Measurements from ENCODE around the gene ASRGL1.

DNA sequence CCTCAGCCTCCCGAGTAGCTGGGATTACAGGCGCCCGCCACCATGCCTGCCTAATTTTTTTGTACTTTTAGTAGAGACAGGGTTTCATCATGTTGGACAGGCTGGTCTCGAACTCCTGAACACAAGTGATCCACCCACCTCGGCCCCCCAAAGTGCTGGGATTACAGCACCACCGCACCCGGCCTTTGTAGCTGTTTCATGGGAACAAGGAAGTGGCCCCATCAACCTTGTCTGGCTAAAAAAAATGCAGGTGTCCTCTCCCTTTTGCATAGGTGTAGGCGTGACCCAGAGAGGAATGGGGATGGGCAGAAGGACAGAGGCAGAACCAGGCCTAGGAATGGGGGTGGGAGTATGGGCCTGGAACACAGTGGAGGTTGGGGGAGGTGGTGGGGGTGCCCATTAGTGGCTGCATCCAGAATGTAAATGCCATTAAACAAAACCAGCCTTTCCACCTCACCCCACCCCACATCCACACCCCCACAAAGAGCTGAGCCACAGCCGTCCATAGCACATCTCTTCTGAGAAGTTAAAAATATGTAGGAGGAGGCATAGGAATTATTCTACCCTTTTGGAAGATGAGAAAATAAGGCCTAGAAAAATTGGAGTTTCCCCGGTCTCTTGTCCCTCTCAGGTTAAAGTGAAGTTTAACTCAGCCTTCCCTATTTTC is 58.8 kb downstream of the ASRGL1 start:
- TF ChIP-seq, protein P1, sequence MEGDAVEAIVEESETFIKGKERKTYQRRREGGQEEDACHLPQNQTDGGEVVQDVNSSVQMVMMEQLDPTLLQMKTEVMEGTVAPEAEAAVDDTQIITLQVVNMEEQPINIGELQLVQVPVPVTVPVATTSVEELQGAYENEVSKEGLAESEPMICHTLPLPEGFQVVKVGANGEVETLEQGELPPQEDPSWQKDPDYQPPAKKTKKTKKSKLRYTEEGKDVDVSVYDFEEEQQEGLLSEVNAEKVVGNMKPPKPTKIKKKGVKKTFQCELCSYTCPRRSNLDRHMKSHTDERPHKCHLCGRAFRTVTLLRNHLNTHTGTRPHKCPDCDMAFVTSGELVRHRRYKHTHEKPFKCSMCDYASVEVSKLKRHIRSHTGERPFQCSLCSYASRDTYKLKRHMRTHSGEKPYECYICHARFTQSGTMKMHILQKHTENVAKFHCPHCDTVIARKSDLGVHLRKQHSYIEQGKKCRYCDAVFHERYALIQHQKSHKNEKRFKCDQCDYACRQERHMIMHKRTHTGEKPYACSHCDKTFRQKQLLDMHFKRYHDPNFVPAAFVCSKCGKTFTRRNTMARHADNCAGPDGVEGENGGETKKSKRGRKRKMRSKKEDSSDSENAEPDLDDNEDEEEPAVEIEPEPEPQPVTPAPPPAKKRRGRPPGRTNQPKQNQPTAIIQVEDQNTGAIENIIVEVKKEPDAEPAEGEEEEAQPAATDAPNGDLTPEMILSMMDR (IDR thresholded peaks at IDR 0.05), result no peak
- TF ChIP-seq POLR2A (IDR thresholded peaks at IDR 0.05) (no peak), POLR2AphosphoS5 (IDR thresholded peaks at IDR 0.05) (no peak), EP300 (IDR thresholded peaks at IDR 0.05) (no peak)
